Mononuclear cell (primary cell): ENCODE results near the gene DDC. TPM values are rescaled to one million over a fixed set of nuclear protein-coding genes. Genes with fewer than 3 reads are reported as not detected.
"Not testable (repeated sequence)": the region's sequence is repeated elsewhere in the genome, so short reads cannot be mapped to it uniquely, and the experiment has no call there.

Source experiments
- H3K27me3 ChIP-seq: 2 replicates; pipeline ENCODE4 v1.6.0; 2011; ENCODE audit warnings: low read length, control low read depth; ENCODE audit not compliant: insufficient read depth
- H3K4me1 ChIP-seq: 2 replicates; pipeline ENCODE4 v1.5.1; 2011; ENCODE audit warnings: mild to moderate bottlenecking, low read length, control low read depth; ENCODE audit not compliant: insufficient read depth
- H3K4me3 ChIP-seq: 2 replicates; pipeline ENCODE4 v1.5.1; 2011; ENCODE audit warnings: mild to moderate bottlenecking, low read length, moderate library complexity
- H3K9me3 ChIP-seq: 2 replicates; pipeline ENCODE4 v1.5.1; 2011; ENCODE audit warnings: low read depth, mild to moderate bottlenecking, control low read depth, low read length
- total RNA-seq: library from RNA; depleted of rRNA; stranded (reverse); fragments of >200 nt; gene quantifications from one replicate; pipeline ENCODE4 v1.2.3, GENCODE V29; 2012

DDC gene
- total RNA-seq, 1 donor = not detected

GRCh38 chr7:50530766-50531165, 34.4 kb downstream of the DDC start:
- Histone ChIP-seq H3K27me3 (no peaks in the 10 kb centered on the region), H3K9me3 (no peaks in the 10 kb centered on the region), H3K4me3 (no peak overlapping the region), H3K4me1 (no peaks in the 10 kb centered on the region)

GRCh38 chr7:50529093-50529862, 35.9 kb downstream of the DDC start:
- H3K4me1 ChIP-seq = no peaks in the 10 kb centered on the region
- no peak overlapping the region for H3K4me3 ChIP-seq
- no peaks in the 10 kb centered on the region for H3K9me3 ChIP-seq
- no peaks in the 10 kb centered on the region for H3K27me3 ChIP-seq

GRCh38 chr7:50528266-50529092, 36.7 kb downstream of the DDC start:
- Histone ChIP-seq H3K9me3 (no peaks in the 10 kb centered on the region), H3K4me3 (no peak overlapping the region), H3K27me3 (no peaks in the 10 kb centered on the region), H3K4me1 (no peaks in the 10 kb centered on the region)

GRCh38 chr7:50519350-50519749, 45.9 kb downstream of the DDC start:
- not testable (repeated sequence) for H3K4me3 ChIP-seq, H3K9me3 ChIP-seq, H3K4me1 ChIP-seq, H3K27me3 ChIP-seq

- Histone ChIP-seq H3K27me3 (peaks cover 3% of the 10 kb centered on the region), H3K4me3 (no peak overlapping the region), H3K4me1 (no peaks in the 10 kb centered on the region), H3K9me3 (no peaks in the 10 kb centered on the region)
Measured at GRCh38 chr7:50513166-50513871, 51.9 kb downstream of the DDC start.

GRCh38 chr7:50512384-50512783, 52.8 kb downstream of the DDC start:
- H3K9me3 ChIP-seq = no peaks in the 10 kb centered on the region
- no peaks in the 10 kb centered on the region for H3K4me1 ChIP-seq
- H3K27me3 ChIP-seq = peaks cover 3% of the 10 kb centered on the region
- no peak overlapping the region for H3K4me3 ChIP-seq

- Histone ChIP-seq H3K27me3 (no peaks in the 10 kb centered on the region), H3K4me3 (no peak overlapping the region), H3K9me3 (no peaks in the 10 kb centered on the region), H3K4me1 (no peaks in the 10 kb centered on the region)
Measured at GRCh38 chr7:50509459-50509858, 55.7 kb downstream of the DDC start.

- no peaks in the 10 kb centered on the region for H3K4me1 ChIP-seq
- H3K9me3 ChIP-seq = no peaks in the 10 kb centered on the region
- H3K4me3 ChIP-seq = no peak overlapping the region
- no peaks in the 10 kb centered on the region for H3K27me3 ChIP-seq
Measured at GRCh38 chr7:50508471-50508943, 56.7 kb downstream of the DDC start.

- Histone ChIP-seq H3K4me1 (no peaks in the 10 kb centered on the region), H3K9me3 (no peaks in the 10 kb centered on the region), H3K27me3 (no peaks in the 10 kb centered on the region), H3K4me3 (no peak overlapping the region)
Measured at GRCh38 chr7:50507898-50508470, 57.2 kb downstream of the DDC start.

- Histone ChIP-seq H3K27me3 (no peaks in the 10 kb centered on the region), H3K9me3 (no peaks in the 10 kb centered on the region), H3K4me1 (no peaks in the 10 kb centered on the region), H3K4me3 (no peak overlapping the region)
Measured at GRCh38 chr7:50505553-50506210, 59.5 kb downstream of the DDC start.

GRCh38 chr7:50504646-50505546, 60.3 kb downstream of the DDC start:
- H3K27me3 ChIP-seq = no peaks in the 10 kb centered on the region
- H3K4me3 ChIP-seq = no peak overlapping the region
- no peaks in the 10 kb centered on the region for H3K9me3 ChIP-seq
- no peaks in the 10 kb centered on the region for H3K4me1 ChIP-seq

- Histone ChIP-seq H3K4me3 (no peak overlapping the region), H3K27me3 (no peaks in the 10 kb centered on the region), H3K4me1 (no peaks in the 10 kb centered on the region), H3K9me3 (no peaks in the 10 kb centered on the region)
Measured at GRCh38 chr7:50502947-50503346, 62.3 kb downstream of the DDC start.

- Histone ChIP-seq H3K27me3 (peaks cover 4% of the 10 kb centered on the region), H3K4me3 (no peak overlapping the region), H3K9me3 (no peaks in the 10 kb centered on the region), H3K4me1 (no peaks in the 10 kb centered on the region)
Measured at GRCh38 chr7:50502001-50502684, 63.1 kb downstream of the DDC start.
